ENCODE measurements around the gene RPS28.
A peak's percentile ranks its signal among the peaks of the same experiment; 100 is the strongest.
"Not testable (repeated sequence)": the region's sequence is repeated elsewhere in the genome, so short reads cannot be mapped to it uniquely, and the experiment has no call there.

RPS28 gene

GRCh38 chr19:8342684-8343482, 21.6 kb downstream of the RPS28 start, which contains the start of gene KANK3:
Gene KANK3, minus strand, starts transcription at chr19:8343262. Its CDS starts 5,434 bp downstream, at chr19:8337828.
- no peaks in the 10 kb centered on the region for H3K4me1 ChIP-seq (ENCODE audit: control insufficient read depth, insufficient read depth, low read length, unreplicated experiment)
- peak within 1 kb of the TSS; percentile 63 for H3K4me3 ChIP-seq (ENCODE audit: low read depth, low read length)
- H3K27ac ChIP-seq (ENCODE audit: low read depth, low read length), result no peak within 1 kb of the TSS
- H3K36me3 ChIP-seq (ENCODE audit: insufficient read depth, low read length), result no peaks in the 10 kb centered on the region
- H3K79me2 ChIP-seq (ENCODE audit: control insufficient read depth, insufficient read depth, low read length, unreplicated experiment), result no peaks in the 10 kb centered on the region
- H2AFZ ChIP-seq (ENCODE audit: low read length, unreplicated experiment), result peak within 1 kb of the TSS; percentile 25
- H3K27me3 ChIP-seq (ENCODE audit: insufficient read depth, low read length), result peaks cover 10% of the 10 kb centered on the region; the same call in 1 of the 2 replicates

GRCh38 chr19:8343483-8343844, 22.2 kb downstream of the RPS28 start:
- Histone ChIP-seq H3K4me3 (ENCODE audit: low read depth, low read length) (peak overlapping the region; percentile 63; the same call in 1 of the 2 replicates), H2AFZ (ENCODE audit: low read length, unreplicated experiment) (no peak overlapping the region)

GRCh38 chr19:8349629-8350372, 28.5 kb downstream of the RPS28 start:
- not testable (repeated sequence) for H3K27me3 ChIP-seq (ENCODE audit: insufficient read depth, low read length); H3K4me1 ChIP-seq (ENCODE audit: control insufficient read depth, insufficient read depth, low read length, unreplicated experiment); H3K79me2 ChIP-seq (ENCODE audit: control insufficient read depth, insufficient read depth, low read length, unreplicated experiment); H3K36me3 ChIP-seq (ENCODE audit: insufficient read depth, low read length); H2AFZ ChIP-seq (ENCODE audit: low read length, unreplicated experiment); H3K4me3 ChIP-seq (ENCODE audit: low read depth, low read length); H3K27ac ChIP-seq (ENCODE audit: low read depth, low read length)

More at GRCh38 chr19:8343483-8343844, 22.2 kb downstream of the RPS28 start:
- no peaks in the 10 kb centered on the region for H3K36me3 ChIP-seq (ENCODE audit: insufficient read depth, low read length)
- peaks cover 10% of the 10 kb centered on the region; the same call in 1 of the 2 replicates for H3K27me3 ChIP-seq (ENCODE audit: insufficient read depth, low read length)
- H3K27ac ChIP-seq (ENCODE audit: low read depth, low read length), result no peak overlapping the region
- no peaks in the 10 kb centered on the region for H3K79me2 ChIP-seq (ENCODE audit: control insufficient read depth, insufficient read depth, low read length, unreplicated experiment)
- H3K4me1 ChIP-seq (ENCODE audit: control insufficient read depth, insufficient read depth, low read length, unreplicated experiment), result no peaks in the 10 kb centered on the region

- no peak overlapping the region for H3K27ac ChIP-seq (ENCODE audit: low read depth, low read length)
- peaks cover 18% of the 10 kb centered on the region for H3K4me1 ChIP-seq (ENCODE audit: control insufficient read depth, insufficient read depth, low read length, unreplicated experiment)
- no peaks in the 10 kb centered on the region for H3K27me3 ChIP-seq (ENCODE audit: insufficient read depth, low read length)
- peak overlapping the region; percentile 12 for H2AFZ ChIP-seq (ENCODE audit: low read length, unreplicated experiment)
- H3K79me2 ChIP-seq (ENCODE audit: control insufficient read depth, insufficient read depth, low read length, unreplicated experiment), result no peaks in the 10 kb centered on the region
- peak overlapping the region; percentile 55 for H3K4me3 ChIP-seq (ENCODE audit: low read depth, low read length)
- H3K36me3 ChIP-seq (ENCODE audit: insufficient read depth, low read length), result no peaks in the 10 kb centered on the region
Observed at GRCh38 chr19:8352134-8352827, 31.0 kb downstream of the RPS28 start.

- not testable (repeated sequence) for H2AFZ ChIP-seq (ENCODE audit: low read length, unreplicated experiment); H3K36me3 ChIP-seq (ENCODE audit: insufficient read depth, low read length); H3K27me3 ChIP-seq (ENCODE audit: insufficient read depth, low read length); H3K4me3 ChIP-seq (ENCODE audit: low read depth, low read length); H3K79me2 ChIP-seq (ENCODE audit: control insufficient read depth, insufficient read depth, low read length, unreplicated experiment); H3K27ac ChIP-seq (ENCODE audit: low read depth, low read length)
- peaks cover 18% of the 10 kb centered on the region for H3K4me1 ChIP-seq (ENCODE audit: control insufficient read depth, insufficient read depth, low read length, unreplicated experiment)
Observed at GRCh38 chr19:8352845-8353244, 31.5 kb downstream of the RPS28 start.

- peak overlapping the region; percentile 47; the same call in 1 of the 2 replicates for H3K4me3 ChIP-seq (ENCODE audit: low read depth, low read length)
- H3K27ac ChIP-seq (ENCODE audit: low read depth, low read length), result peak overlapping the region; percentile 98
- H3K4me1 ChIP-seq (ENCODE audit: control insufficient read depth, insufficient read depth, low read length, unreplicated experiment), result peaks cover 24% of the 10 kb centered on the region
- no peaks in the 10 kb centered on the region for H3K36me3 ChIP-seq (ENCODE audit: insufficient read depth, low read length)
- H3K79me2 ChIP-seq (ENCODE audit: control insufficient read depth, insufficient read depth, low read length, unreplicated experiment), result no peaks in the 10 kb centered on the region
- no peaks in the 10 kb centered on the region for H3K27me3 ChIP-seq (ENCODE audit: insufficient read depth, low read length)
- no peak overlapping the region for H2AFZ ChIP-seq (ENCODE audit: low read length, unreplicated experiment)
Observed at GRCh38 chr19:8355631-8356402, 34.5 kb downstream of the RPS28 start.

GRCh38 chr19:8357007-8357521, 35.8 kb downstream of the RPS28 start:
- no peaks in the 10 kb centered on the region for H3K36me3 ChIP-seq (ENCODE audit: insufficient read depth, low read length)
- H3K27ac ChIP-seq (ENCODE audit: low read depth, low read length), result peak overlapping the region; percentile 98
- no peak overlapping the region for H3K4me3 ChIP-seq (ENCODE audit: low read depth, low read length)
- no peak overlapping the region for H2AFZ ChIP-seq (ENCODE audit: low read length, unreplicated experiment)
- no peaks in the 10 kb centered on the region for H3K79me2 ChIP-seq (ENCODE audit: control insufficient read depth, insufficient read depth, low read length, unreplicated experiment)
- H3K27me3 ChIP-seq (ENCODE audit: insufficient read depth, low read length), result no peaks in the 10 kb centered on the region
- peaks cover 27% of the 10 kb centered on the region for H3K4me1 ChIP-seq (ENCODE audit: control insufficient read depth, insufficient read depth, low read length, unreplicated experiment)

GRCh38 chr19:8358948-8359347, 37.7 kb downstream of the RPS28 start:
- Histone ChIP-seq H3K36me3 (ENCODE audit: insufficient read depth, low read length) (no peaks in the 10 kb centered on the region), H3K79me2 (ENCODE audit: control insufficient read depth, insufficient read depth, low read length, unreplicated experiment) (no peaks in the 10 kb centered on the region), H3K27me3 (ENCODE audit: insufficient read depth, low read length) (no peaks in the 10 kb centered on the region), H2AFZ (ENCODE audit: low read length, unreplicated experiment) (no peak overlapping the region), H3K4me3 (ENCODE audit: low read depth, low read length) (no peak overlapping the region), H3K4me1 (ENCODE audit: control insufficient read depth, insufficient read depth, low read length, unreplicated experiment) (peaks cover 34% of the 10 kb centered on the region), H3K27ac (ENCODE audit: low read depth, low read length) (no peak overlapping the region)

- no peak overlapping the region for H3K4me3 ChIP-seq (ENCODE audit: low read depth, low read length)
- H3K79me2 ChIP-seq (ENCODE audit: control insufficient read depth, insufficient read depth, low read length, unreplicated experiment), result peaks cover 7% of the 10 kb centered on the region
- no peaks in the 10 kb centered on the region for H3K36me3 ChIP-seq (ENCODE audit: insufficient read depth, low read length)
- no peaks in the 10 kb centered on the region for H3K27me3 ChIP-seq (ENCODE audit: insufficient read depth, low read length)
- no peak overlapping the region for H3K27ac ChIP-seq (ENCODE audit: low read depth, low read length)
- H3K4me1 ChIP-seq (ENCODE audit: control insufficient read depth, insufficient read depth, low read length, unreplicated experiment), result peaks cover 29% of the 10 kb centered on the region
- no peak overlapping the region for H2AFZ ChIP-seq (ENCODE audit: low read length, unreplicated experiment)
Observed at GRCh38 chr19:8360196-8360595, 38.9 kb downstream of the RPS28 start.

All from ACC112 (cell line).